AG04450 (cell line): ENCODE measurements around the gene FRMD7. TPM values are rescaled to one million over a fixed set of nuclear protein-coding genes. Genes with fewer than 3 reads are reported as not detected.

Experiments used
- CTCF ChIA-PET: fragments of 300-600, 350-600 bp; formaldehyde crosslinking; extraction: SDS; loops from one replicate; lab custom pipeline; 2022; ENCODE audit warnings: antibody characterized with exemption, inconsistent platforms; lab: Charles Lee
- POLR2A ChIA-PET: fragments of 350-600 bp; formaldehyde crosslinking; extraction: SDS; loops from one replicate; lab custom pipeline; 2021; ENCODE audit warnings: antibody characterized with exemption, inconsistent platforms; lab: Yijun Ruan, JAX
- DNase-seq: peaks from one replicate; pipeline ENCODE4 v3.0.0-alpha.2; 2011; ENCODE audit warnings: low read depth, low spot score
- H3K27ac ChIP-seq: one replicate; pipeline ENCODE4 v1.5.1; 2012; ENCODE audit warnings: low read depth, low read length, control low read depth
- H3K27me3 ChIP-seq: one replicate; pipeline ENCODE4 v1.6.0; 2012; ENCODE audit warnings: low read length; ENCODE audit not compliant: control insufficient read depth, insufficient read depth
- H3K4me3 ChIP-seq: 2 replicates; pipeline ENCODE4 v1.5.1; 2011; ENCODE audit warnings: mild to moderate bottlenecking, low read depth, low read length, control low read depth
- H3K9me3 ChIP-seq: 2 replicates; pipeline ENCODE4 v1.5.1; 2012; ENCODE audit warnings: low read length; ENCODE audit not compliant: control insufficient read depth, insufficient read depth
- polyA plus RNA-seq: library from polyadenylated mRNA; depleted of rRNA; stranded (reverse); fragments of >200 nt; gene quantifications from 2 replicates; pipeline ENCODE4 v1.2.3, GENCODE V29; 2011
- TF ChIP-seq, protein P1 (sequence below): IDR thresholded peaks from 2 replicates; pipeline ENCODE4 v1.5.1; 2011; ENCODE audit warnings: low read depth, low read length, control low read depth, inconsistent platforms

Gene FRMD7
- polyA plus RNA-seq, 1 experiment, result not detected

DNA sequence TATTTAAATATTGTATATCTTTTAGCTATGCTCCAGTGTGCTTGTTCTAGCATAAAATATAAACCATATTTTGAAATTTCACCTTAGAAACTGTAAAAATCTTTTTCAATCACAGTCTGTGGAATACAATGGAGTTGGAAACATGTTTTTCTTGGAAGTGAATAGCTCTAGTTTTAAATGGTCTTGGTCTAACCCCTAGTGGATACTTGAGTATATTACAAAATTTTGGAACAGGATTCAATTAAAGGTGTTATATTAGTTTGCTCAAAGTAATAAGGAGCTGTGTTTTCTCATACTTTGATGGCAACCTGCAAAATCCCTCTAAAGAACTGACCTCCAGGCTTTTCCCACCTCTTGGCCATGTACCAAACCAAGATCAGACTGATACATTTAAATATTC, 56.6 kb downstream of the FRMD7 start:
- no peak overlapping the region for H3K4me3 ChIP-seq
- H3K27ac ChIP-seq, result no peak overlapping the region
- CTCF ChIA-PET, result interaction anchor here (0.7 to 1.3 kb wide), 3 partner anchors 21 to 229 kb away, joined by 3 to 5 read pairs (median 3); partner anchors contain the start of gene RAP2C
- no peaks in the 10 kb centered on the region for H3K9me3 ChIP-seq
- POLR2A ChIA-PET, result no interaction called here
- TF ChIP-seq, protein P1, sequence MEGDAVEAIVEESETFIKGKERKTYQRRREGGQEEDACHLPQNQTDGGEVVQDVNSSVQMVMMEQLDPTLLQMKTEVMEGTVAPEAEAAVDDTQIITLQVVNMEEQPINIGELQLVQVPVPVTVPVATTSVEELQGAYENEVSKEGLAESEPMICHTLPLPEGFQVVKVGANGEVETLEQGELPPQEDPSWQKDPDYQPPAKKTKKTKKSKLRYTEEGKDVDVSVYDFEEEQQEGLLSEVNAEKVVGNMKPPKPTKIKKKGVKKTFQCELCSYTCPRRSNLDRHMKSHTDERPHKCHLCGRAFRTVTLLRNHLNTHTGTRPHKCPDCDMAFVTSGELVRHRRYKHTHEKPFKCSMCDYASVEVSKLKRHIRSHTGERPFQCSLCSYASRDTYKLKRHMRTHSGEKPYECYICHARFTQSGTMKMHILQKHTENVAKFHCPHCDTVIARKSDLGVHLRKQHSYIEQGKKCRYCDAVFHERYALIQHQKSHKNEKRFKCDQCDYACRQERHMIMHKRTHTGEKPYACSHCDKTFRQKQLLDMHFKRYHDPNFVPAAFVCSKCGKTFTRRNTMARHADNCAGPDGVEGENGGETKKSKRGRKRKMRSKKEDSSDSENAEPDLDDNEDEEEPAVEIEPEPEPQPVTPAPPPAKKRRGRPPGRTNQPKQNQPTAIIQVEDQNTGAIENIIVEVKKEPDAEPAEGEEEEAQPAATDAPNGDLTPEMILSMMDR, result no peak
- no peak for DNase-seq
- no peaks in the 10 kb centered on the region for H3K27me3 ChIP-seq

DNA sequence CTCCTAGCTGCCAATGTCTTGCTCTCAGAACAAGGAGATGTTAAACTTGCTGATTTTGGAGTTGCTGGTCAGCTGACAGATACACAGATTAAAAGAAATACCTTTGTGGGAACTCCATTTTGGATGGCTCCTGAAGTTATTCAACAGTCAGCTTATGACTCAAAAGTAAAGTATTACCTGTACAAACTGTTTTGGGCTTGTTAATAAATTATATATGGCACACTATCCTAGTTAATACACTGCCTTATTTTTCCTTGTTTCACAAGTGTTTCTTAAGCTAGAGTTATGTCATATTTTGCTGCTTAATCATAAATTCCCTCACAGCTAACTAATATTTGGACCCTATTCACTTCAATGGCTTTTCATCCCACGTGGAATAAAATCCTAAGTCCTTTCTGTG, 59.4 kb downstream of the FRMD7 start:
- ChIA-PET CTCF (interaction anchor here (1.1 kb wide), 1 partner anchor 227 kb away, joined by 3 read pairs; no protein-coding TSS in a partner anchor), POLR2A (no interaction called here)
- Histone ChIP-seq H3K9me3 (no peaks in the 10 kb centered on the region), H3K27ac (no peak overlapping the region), H3K27me3 (no peaks in the 10 kb centered on the region), H3K4me3 (no peak overlapping the region)
- no peak for DNase-seq
- TF ChIP-seq, protein P1, result no peak

DNA sequence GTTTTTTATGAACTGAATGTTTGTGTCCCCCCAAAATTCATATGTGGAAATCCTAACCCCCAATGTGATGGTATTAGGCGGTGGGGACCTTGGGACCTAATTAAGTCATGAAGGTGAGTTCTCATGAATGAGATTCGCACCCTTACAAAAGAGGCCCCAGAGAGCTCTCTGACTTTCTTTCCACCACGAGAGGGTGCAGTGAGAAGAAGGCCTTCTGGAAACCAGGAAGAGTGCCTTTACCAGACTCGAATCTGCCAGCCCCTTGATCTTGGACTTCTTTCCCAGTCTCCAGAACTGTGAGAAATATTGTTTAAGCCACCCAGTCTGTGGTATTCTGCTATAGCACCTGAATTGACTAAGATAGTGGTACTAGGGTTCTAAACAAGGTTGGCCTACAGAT, 64.0 kb downstream of the FRMD7 start:
- H3K27me3 ChIP-seq, result no peaks in the 10 kb centered on the region
- DNase-seq, result no peak
- no peaks in the 10 kb centered on the region for H3K9me3 ChIP-seq
- no peak overlapping the region for H3K4me3 ChIP-seq
- no peak overlapping the region for H3K27ac ChIP-seq
- TF ChIP-seq, protein P1, result no peak
- CTCF ChIA-PET, result no interaction called here
- POLR2A ChIA-PET, result no interaction called here

DNA sequence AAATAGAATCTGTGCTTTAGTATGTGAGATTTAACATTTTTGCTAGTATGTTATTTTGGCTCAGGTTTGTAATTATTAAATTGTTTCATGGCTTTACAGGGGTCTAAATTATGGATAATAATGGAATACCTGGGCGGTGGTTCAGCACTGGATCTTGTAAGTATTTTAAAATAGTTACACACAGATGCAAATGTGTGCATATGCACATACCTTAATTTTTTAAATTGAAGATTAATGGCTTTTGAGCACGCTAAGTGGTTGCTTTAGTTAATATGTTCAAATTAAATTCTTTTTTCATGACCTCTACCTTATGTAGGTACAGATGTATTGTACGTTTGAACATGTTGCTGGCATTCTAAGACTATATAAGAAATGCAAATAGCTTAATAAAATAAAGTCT, 64.5 kb downstream of the FRMD7 start:
- no peaks in the 10 kb centered on the region for H3K27me3 ChIP-seq
- H3K27ac ChIP-seq, result no peak overlapping the region
- ChIA-PET CTCF (interaction anchor here (0.7 kb wide), 1 partner anchor 9 kb away, joined by 3 read pairs; no protein-coding TSS in a partner anchor), POLR2A (no interaction called here)
- no peak overlapping the region for H3K4me3 ChIP-seq
- DNase-seq, result no peak
- TF ChIP-seq, protein P1, result no peak
- no peaks in the 10 kb centered on the region for H3K9me3 ChIP-seq

DNA sequence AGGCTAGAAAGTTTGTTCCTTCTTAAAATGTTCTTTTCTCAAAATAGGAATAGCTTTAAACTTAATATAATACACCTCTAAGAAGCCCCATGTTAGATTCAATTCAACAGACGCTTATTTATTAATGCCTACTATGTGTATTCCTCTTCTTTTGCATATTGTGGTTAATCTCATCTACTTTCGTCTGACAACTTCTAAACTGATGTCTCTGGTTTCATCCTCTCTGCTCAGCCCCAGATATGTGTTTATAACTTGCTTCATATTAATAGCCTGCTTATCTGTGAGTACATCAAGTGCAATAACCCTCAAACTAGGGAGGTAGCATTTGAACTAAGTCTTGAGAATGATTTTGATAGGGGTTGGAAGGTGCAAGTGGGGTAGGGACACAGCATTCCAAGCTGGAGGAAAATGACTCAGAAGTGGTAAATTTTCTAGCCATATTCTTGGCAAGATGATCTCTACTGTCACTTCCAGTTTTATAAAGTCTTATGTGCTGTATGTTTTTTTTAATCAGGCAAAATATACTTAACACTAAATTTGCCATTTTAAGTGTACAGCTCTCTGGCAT, 67.8 kb downstream of the FRMD7 start:
- Histone ChIP-seq H3K27ac (no peak overlapping the region), H3K9me3 (no peaks in the 10 kb centered on the region), H3K27me3 (no peaks in the 10 kb centered on the region), H3K4me3 (no peak overlapping the region)
- TF ChIP-seq, protein P1, result no peak
- CTCF ChIA-PET, result no interaction called here
- DNase-seq, result no peak
- POLR2A ChIA-PET, result no interaction called here
